ENCODE measurements around the gene C1QB.
"Not testable (repeated sequence)": the region's sequence is repeated elsewhere in the genome, so short reads cannot be mapped to it uniquely, and the experiment has no call there.

C1QB gene

GRCh38 chr1:22702296-22703085 lies 49.5 kb downstream of the C1QB start:
- no peak for DNase-seq

- DNase-seq = peak; percentile 68
Observed at GRCh38 chr1:22704440-22705067, 51.5 kb downstream of the C1QB start.

- DNase-seq = no peak
Observed at GRCh38 chr1:22705586-22705985, 52.5 kb downstream of the C1QB start.

- DNase-seq = not testable (repeated sequence)
Observed at GRCh38 chr1:22706100-22706499, 53.1 kb downstream of the C1QB start.

GRCh38 chr1:22708777-22709176 lies 55.7 kb downstream of the C1QB start:
- no peak for DNase-seq

- no peak for DNase-seq
Observed at GRCh38 chr1:22709227-22709626, 56.2 kb downstream of the C1QB start.

- DNase-seq = peak; percentile 47
Observed at GRCh38 chr1:22709891-22710700, 57.1 kb downstream of the C1QB start.

- peak; percentile 37 for DNase-seq
Observed at GRCh38 chr1:22710701-22711049, 57.6 kb downstream of the C1QB start, which contains the start of gene EPHB2. EPHB2 (plus strand) TSS chr1:22710839; CDS start chr1:22710983, 144 bp downstream.

GRCh38 chr1:22711071-22711470 lies 58.0 kb downstream of the C1QB start:
- DNase-seq = peak; percentile 14

All from NCI-H1105 (cell line).